ENCODE measurements around the gene HEMGN. TPM values are rescaled to one million over a fixed set of nuclear protein-coding genes. Genes with fewer than 3 reads are reported as not detected.

HEMGN gene
- total and polyA plus RNA-seq, 2 of the 13 experiments (the other 11 are each of a cell fraction or from before 2014, with no cell fraction given), result not detected

- TF ChIP-seq ZNF646 (CRISPR knock-in tag; IDR thresholded peaks at IDR 0.05), result no peak
- peak; percentile 71; the same call in 1 of the 2 replicates for TF ChIP-seq NFAT5 (CRISPR knock-in tag; IDR thresholded peaks at IDR 0.05)
- no peak; the same call in 1 of the 2 replicates for TF ChIP-seq ZFP90 (CRISPR knock-in tag; IDR thresholded peaks at IDR 0.05; ENCODE audit: borderline replicate concordance)
- peak; percentile 80 for TF ChIP-seq NR0B2 (CRISPR knock-in tag; IDR thresholded peaks at IDR 0.05)
- TF ChIP-seq ZNF446 (CRISPR knock-in tag; IDR thresholded peaks at IDR 0.05), result peak; percentile 53; the same call in 1 of the 2 replicates
- no peak for TF ChIP-seq ZBTB39 (CRISPR knock-in tag; IDR thresholded peaks at IDR 0.05)
- TF ChIP-seq HMGA1 (CRISPR knock-in tag; conservative IDR thresholded peaks at IDR 0.05), result no peak
- TF ChIP-seq CAMTA2 (CRISPR knock-in tag; IDR thresholded peaks at IDR 0.05; ENCODE audit: borderline replicate concordance), result no peak
- no peak for TF ChIP-seq AHR (CRISPR knock-in tag; IDR thresholded peaks at IDR 0.05)
- no peak for TF ChIP-seq ZNF839 (CRISPR knock-in tag; IDR thresholded peaks at IDR 0.05; ENCODE audit: borderline replicate concordance)
- TF ChIP-seq KLF6 (CRISPR knock-in tag; IDR thresholded peaks at IDR 0.05), result peak; percentile 15; the same call in 1 of the 2 replicates
- TF ChIP-seq MEIS2 (CRISPR knock-in tag; IDR thresholded peaks at IDR 0.05), result no peak; the same call in 1 of the 2 replicates
- TF ChIP-seq MATR3 (CRISPR knock-in tag; IDR thresholded peaks at IDR 0.05), result no peak
- peak; percentile 7 to 69; a peak in 3 of 4 replicates for TF ChIP-seq POLR2A (IDR thresholded peaks at IDR 0.05; ENCODE audit: insufficient read depth in 1 of 2, low read depth in 2 of 2, low read length in 2 of 2)
These were observed 46.5 kb upstream of the HEMGN start (continued) for GRCh38 chr9:97984188-97985057.
